ENCODE results near the gene FARP2. TPM values are rescaled to one million over a fixed set of nuclear protein-coding genes. Genes with fewer than 3 reads are reported as not detected.
A peak's percentile ranks its signal among the peaks of the same experiment; 100 is the strongest.

FARP2 gene
- polyA plus RNA-seq, 1 of the 3 experiments (the other 2 are of a cell fraction), result 11.5 TPM

DNA sequence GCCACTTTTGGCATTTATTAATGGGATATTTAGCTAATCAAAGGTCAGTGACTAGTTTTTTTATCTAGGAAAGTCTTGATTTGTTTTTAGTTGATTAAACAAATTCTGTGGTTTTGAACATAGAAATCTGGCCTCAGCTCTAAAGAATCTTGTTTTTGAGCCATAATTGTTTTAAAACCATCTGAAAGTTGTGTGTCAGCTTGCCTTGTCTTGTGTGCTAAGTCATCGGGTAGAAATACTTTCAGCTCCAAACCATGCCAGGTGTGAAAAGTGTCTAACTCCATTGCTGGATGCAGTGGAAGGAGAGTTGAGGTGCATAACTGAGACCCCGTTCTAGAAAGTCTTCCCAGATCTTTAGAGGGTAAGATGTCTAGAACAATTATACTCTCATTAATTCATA is 22.7 kb downstream of the FARP2 start:
- no peaks in the 10 kb centered on the region for H3K27me3 ChIP-seq (ENCODE audit: insufficient read depth)
- peaks cover 5 to 10% of the 10 kb centered on the region in 2 experiments for H3K36me3 ChIP-seq (replicated peaks in 1 of 2; ENCODE audit: control insufficient read depth in 1 of 2, insufficient read depth in 2 of 2, low read length in 1 of 2)
- DNase-seq, result no peak
- no peaks in the 10 kb centered on the region for H3K9me3 ChIP-seq
- H3F3A ChIP-seq (replicated peaks; ENCODE audit: insufficient read depth), result peaks cover 3% of the 10 kb centered on the region
- peaks cover 8 to 12% of the 10 kb centered on the region in 2 experiments for H3K4me1 ChIP-seq (ENCODE audit: control insufficient read depth in 1 of 2, insufficient read depth in 2 of 2, low read depth in 1 of 2, low read length in 1 of 2)
- ChIA-PET CTCF (interaction anchor here (1.5 kb wide), 1 partner anchor 20 kb away, joined by 4 read pairs; no protein-coding TSS in a partner anchor), POLR2A (no interaction called here)
- TF ChIP-seq GABPA (IDR thresholded peaks at IDR 0.05; ENCODE audit: low read depth) (no peak), YY1 (IDR thresholded peaks at IDR 0.05; ENCODE audit: low read depth) (no peak), MEF2A (IDR thresholded peaks at IDR 0.05; ENCODE audit: borderline replicate concordance, low read depth) (no peak), RFX5 (IDR thresholded peaks at IDR 0.05; ENCODE audit: low read length) (no peak), MXI1 (IDR thresholded peaks at IDR 0.05; ENCODE audit: low read depth, low read length) (no peak), FOXM1 (IDR thresholded peaks at IDR 0.05; ENCODE audit: low read depth) (no peak), CHD2 (IDR thresholded peaks at IDR 0.05; ENCODE audit: low read length, partially characterized antibody) (no peak), RAD21 (IDR thresholded peaks at IDR 0.05; ENCODE audit: low read length) (no peak)
- TF ChIP-seq, protein P1, sequence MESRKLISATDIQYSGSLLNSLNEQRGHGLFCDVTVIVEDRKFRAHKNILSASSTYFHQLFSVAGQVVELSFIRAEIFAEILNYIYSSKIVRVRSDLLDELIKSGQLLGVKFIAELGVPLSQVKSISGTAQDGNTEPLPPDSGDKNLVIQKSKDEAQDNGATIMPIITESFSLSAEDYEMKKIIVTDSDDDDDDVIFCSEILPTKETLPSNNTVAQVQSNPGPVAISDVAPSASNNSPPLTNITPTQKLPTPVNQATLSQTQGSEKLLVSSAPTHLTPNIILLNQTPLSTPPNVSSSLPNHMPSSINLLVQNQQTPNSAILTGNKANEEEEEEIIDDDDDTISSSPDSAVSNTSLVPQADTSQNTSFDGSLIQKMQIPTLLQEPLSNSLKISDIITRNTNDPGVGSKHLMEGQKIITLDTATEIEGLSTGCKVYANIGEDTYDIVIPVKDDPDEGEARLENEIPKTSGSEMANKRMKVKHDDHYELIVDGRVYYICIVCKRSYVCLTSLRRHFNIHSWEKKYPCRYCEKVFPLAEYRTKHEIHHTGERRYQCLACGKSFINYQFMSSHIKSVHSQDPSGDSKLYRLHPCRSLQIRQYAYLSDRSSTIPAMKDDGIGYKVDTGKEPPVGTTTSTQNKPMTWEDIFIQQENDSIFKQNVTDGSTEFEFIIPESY (IDR thresholded peaks at IDR 0.05; ENCODE audit: borderline replicate concordance, low read depth), result no peak
- TF ChIP-seq, protein P2, sequence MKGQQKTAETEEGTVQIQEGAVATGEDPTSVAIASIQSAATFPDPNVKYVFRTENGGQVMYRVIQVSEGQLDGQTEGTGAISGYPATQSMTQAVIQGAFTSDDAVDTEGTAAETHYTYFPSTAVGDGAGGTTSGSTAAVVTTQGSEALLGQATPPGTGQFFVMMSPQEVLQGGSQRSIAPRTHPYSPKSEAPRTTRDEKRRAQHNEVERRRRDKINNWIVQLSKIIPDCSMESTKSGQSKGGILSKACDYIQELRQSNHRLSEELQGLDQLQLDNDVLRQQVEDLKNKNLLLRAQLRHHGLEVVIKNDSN (IDR thresholded peaks at IDR 0.05; ENCODE audit: borderline replicate concordance, low read depth), result no peak
- TF ChIP-seq, protein P3, sequence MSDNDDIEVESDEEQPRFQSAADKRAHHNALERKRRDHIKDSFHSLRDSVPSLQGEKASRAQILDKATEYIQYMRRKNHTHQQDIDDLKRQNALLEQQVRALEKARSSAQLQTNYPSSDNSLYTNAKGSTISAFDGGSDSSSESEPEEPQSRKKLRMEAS (IDR thresholded peaks at IDR 0.05; ENCODE audit: low read depth), result no peak
- no peak overlapping the region for H2AFZ ChIP-seq (ENCODE audit: low read depth)
- H3K79me2 ChIP-seq (ENCODE audit: insufficient read depth), result peaks cover 79% of the 10 kb centered on the region; the same call in 1 of the 2 replicates
- H3K27ac ChIP-seq (ENCODE audit: low read depth in 2 of 2, low read length in 1 of 2), result peak overlapping the region; percentile 40 to 71; a peak in 2 of 4 replicates
- WGBS (ENCODE audit: low lambda C conversion rate), result 93% methylated on average over 2 of the region's 2 CpGs
- H3K9me2 ChIP-seq, result no peaks in the 10 kb centered on the region
- H3K4me3 ChIP-seq (ENCODE audit: low read depth in 2 of 2, low read length in 1 of 2), result no peak overlapping the region
- no peak overlapping the region for H3K9ac ChIP-seq
- H4K20me1 ChIP-seq (ENCODE audit: insufficient read depth), result peaks cover 4% of the 10 kb centered on the region; the same call in 1 of the 2 replicates
- H3K4me2 ChIP-seq, result no peak overlapping the region; the same call in 1 of the 2 replicates

DNA sequence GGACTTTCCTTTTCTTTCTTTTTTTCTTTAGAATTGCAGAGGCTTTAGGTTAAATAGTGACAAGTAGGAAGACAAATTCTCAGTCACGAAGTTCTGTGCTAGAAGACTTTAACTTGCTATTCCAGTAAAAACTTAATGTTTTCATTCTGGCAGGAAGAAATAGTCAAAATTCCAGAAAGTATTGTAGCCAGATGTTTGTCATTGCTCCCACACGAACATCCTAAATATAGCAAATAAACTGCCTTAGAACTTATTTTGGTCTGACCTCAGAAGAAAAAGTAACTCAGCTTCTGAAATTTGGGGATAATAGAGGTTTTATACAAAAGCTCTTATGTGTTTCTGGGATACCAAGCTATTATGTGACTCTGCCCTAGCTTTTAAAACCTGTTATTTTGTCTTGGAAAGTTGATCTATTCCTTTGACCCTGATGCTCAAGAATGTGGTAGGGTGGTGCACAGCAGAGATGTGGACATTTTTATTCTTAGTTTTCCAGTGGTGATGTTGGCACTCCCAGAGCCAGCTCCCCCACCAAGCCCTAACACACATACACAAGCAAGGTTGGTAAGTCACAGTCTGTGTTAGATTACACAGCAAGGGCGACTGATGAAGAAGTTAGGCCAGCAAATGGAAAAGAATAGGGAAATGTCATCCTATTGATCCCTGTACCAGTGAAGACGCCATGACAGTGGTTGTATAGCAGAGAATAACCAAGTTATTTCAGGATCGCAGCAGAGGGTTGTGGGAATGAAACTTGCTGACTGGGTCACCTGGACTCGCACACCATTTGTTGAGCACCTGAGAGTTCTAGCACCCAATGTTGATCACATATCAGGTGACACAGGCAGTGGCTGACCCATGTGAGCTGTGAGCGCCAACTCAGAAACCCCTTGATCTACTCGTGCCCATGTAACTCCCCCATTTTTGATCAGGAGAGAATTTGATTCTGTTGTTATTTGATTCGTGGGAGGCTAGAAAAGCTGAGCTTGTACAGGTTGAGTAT is 23.7 kb downstream of the FARP2 start:
- Histone ChIP-seq H4K20me1 (ENCODE audit: insufficient read depth) (peaks cover 4% of the 10 kb centered on the region; the same call in 1 of the 2 replicates), H3K9me3 (no peaks in the 10 kb centered on the region), H3K36me3 (replicated peaks in 1 of 2; ENCODE audit: control insufficient read depth in 1 of 2, insufficient read depth in 2 of 2, low read length in 1 of 2) (peaks cover 5 to 13% of the 10 kb centered on the region in 2 experiments), H3K27me3 (ENCODE audit: insufficient read depth) (no peaks in the 10 kb centered on the region), H3K4me1 (ENCODE audit: control insufficient read depth in 1 of 2, insufficient read depth in 2 of 2, low read depth in 1 of 2, low read length in 1 of 2) (peaks cover 8 to 12% of the 10 kb centered on the region in 2 experiments), H3K27ac (ENCODE audit: low read depth in 2 of 2, low read length in 1 of 2) (peak overlapping the region; percentile 40 to 71; a peak in 2 of 4 replicates), H3K4me3 (ENCODE audit: low read depth in 2 of 2, low read length in 1 of 2) (no peak overlapping the region), H3K4me2 (peak overlapping the region; percentile 17; the same call in 1 of the 2 replicates), H3K9ac (no peak overlapping the region), H2AFZ (ENCODE audit: low read depth) (no peak overlapping the region), H3F3A (replicated peaks; ENCODE audit: insufficient read depth) (no peaks in the 10 kb centered on the region), H3K79me2 (ENCODE audit: insufficient read depth) (peaks cover 77% of the 10 kb centered on the region; the same call in 1 of the 2 replicates), H3K9me2 (no peaks in the 10 kb centered on the region)
- TF ChIP-seq MEF2A (IDR thresholded peaks at IDR 0.05; ENCODE audit: borderline replicate concordance, low read depth) (no peak), MXI1 (IDR thresholded peaks at IDR 0.05; ENCODE audit: low read depth, low read length) (no peak), POLR2AphosphoS5 (IDR thresholded peaks at IDR 0.05; ENCODE audit: low read depth, low read length) (no peak), FOSL2 (IDR thresholded peaks at IDR 0.05; ENCODE audit: borderline replicate concordance, low read depth) (no peak), YY1 (IDR thresholded peaks at IDR 0.05; ENCODE audit: low read depth) (no peak), EP300 (IDR thresholded peaks at IDR 0.05; ENCODE audit: borderline replicate concordance in 1 of 2, low read depth in 1 of 2, low read length in 1 of 2) (no peak)
- 78% methylated on average over 7 of the region's 9 CpGs for WGBS (ENCODE audit: low lambda C conversion rate)
- POLR2A ChIA-PET, result no interaction called here
- CTCF ChIA-PET, result interaction anchor here (1.3 kb wide), 1 partner anchor 12 kb away, joined by 3 read pairs; no protein-coding TSS in a partner anchor
- DNase-seq, result no peak
